ENCODE results near the gene PACS2.

Gene PACS2

DNA sequence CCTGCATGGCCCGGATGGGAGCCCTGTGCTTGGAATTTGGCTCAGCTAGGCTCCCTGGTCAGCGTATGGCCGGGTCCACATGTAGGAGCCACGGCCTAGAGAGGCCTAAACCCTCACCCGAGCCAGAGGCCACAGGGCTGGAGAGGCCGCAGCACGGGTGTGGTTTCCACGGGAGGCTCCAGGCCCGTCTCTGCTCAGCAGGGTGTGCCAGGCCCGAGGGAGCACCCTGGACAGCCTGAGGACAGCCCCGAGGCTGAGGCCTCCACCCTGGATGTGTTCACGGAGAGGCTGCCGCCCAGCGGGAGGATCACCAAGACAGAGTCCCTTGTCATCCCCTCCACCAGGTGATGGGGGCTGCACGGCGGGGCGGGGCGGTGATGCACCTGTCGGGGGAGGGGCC is 66.2 kb downstream of the PACS2 start:
- Histone ChIP-seq H3K9me3 (no peaks in the 10 kb centered on the region), H3K4me1 (no peaks in the 10 kb centered on the region), H3K4me3 (ENCODE audit: low read depth, low read length) (no peak overlapping the region), H3K27me3 (no peaks in the 10 kb centered on the region), H3K36me3 (no peaks in the 10 kb centered on the region)
- TF ChIP-seq, protein P1, sequence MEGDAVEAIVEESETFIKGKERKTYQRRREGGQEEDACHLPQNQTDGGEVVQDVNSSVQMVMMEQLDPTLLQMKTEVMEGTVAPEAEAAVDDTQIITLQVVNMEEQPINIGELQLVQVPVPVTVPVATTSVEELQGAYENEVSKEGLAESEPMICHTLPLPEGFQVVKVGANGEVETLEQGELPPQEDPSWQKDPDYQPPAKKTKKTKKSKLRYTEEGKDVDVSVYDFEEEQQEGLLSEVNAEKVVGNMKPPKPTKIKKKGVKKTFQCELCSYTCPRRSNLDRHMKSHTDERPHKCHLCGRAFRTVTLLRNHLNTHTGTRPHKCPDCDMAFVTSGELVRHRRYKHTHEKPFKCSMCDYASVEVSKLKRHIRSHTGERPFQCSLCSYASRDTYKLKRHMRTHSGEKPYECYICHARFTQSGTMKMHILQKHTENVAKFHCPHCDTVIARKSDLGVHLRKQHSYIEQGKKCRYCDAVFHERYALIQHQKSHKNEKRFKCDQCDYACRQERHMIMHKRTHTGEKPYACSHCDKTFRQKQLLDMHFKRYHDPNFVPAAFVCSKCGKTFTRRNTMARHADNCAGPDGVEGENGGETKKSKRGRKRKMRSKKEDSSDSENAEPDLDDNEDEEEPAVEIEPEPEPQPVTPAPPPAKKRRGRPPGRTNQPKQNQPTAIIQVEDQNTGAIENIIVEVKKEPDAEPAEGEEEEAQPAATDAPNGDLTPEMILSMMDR (IDR thresholded peaks at IDR 0.05; ENCODE audit: low read depth, low read length), result no peak
- no peak for DNase-seq

DNA sequence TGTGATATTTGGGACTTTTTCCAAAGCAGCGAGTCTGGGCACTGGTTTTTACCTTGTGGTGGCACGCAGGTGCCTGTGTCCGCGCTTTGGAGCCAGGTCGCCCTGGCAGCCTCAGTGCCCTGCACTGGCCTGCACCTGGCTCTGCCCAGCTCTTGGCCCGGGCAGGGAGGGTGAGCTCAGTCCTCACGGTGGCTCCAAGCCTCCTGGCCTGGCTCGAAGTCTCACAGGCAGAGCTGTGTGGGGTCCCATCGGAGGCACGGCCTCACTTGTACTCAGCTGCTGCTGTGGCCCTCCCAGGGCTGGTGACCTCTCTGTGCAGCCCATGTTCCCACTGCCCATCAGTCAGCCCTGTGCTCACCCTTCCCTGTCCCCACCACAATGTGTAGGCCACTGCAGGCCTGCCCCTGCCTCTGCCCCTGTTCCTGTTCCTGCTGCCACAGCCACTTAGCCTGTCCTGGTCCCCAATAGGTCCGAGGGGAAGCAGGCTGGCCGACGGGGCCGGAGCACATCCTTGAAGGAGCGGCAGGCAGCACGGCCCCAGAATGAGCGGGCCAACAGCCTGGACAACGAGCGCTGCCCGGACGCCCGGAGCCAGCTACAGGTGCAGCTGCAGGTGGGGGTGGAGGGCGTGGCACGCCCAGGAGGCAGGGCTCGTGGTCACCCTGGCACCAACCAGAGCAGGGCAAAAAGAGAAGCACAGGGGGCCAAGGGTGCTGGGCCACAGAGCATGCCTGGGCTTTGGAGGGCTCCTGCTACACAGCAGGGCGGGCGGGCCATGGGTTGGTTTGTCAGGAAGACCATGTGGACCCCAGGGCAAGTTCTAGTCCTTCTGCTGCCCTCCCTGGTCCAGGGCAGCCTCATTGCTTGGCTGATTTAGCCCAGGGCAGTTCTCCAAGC is 67.1 kb downstream of the PACS2 start:
- Histone ChIP-seq H3K36me3 (no peaks in the 10 kb centered on the region), H3K4me3 (ENCODE audit: low read depth, low read length) (no peak overlapping the region)

DNA sequence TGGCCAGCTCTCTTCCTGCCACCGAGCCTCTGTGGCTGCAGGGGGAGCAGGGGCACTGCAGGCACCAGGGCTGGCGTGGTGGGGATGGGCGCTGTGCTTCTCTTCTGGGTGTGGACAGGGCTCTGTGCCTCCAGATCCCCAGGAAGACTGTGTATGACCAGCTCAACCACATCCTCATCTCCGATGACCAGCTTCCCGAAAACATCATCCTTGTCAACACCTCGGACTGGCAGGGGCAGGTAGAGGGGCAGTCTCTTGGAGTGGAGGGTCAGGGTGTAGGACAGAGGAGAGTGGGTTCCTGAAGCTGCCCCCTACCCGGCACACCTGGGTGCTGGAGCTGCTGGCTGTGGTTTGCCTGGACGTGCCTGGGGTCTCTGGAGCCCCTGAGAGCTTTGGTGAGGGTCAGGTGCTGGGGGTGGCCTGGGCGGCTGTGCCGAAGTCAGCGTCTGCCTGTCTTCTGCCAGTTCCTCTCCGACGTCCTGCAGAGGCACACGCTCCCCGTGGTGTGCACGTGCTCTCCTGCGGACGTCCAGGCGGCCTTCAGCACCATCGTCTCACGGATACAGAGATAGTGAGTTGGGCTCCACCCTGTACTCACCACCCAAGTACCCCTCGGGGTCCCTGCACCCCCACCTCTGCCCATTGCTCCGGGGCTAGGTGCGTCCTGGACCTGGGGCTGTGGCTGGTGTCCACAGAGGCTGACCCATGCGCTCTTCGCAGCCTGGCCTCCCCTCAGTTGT is 68.0 kb downstream of the PACS2 start:
- H3K27me3 ChIP-seq, result no peaks in the 10 kb centered on the region
- H3K9me3 ChIP-seq, result no peaks in the 10 kb centered on the region
- H3K36me3 ChIP-seq, result no peaks in the 10 kb centered on the region
- no peaks in the 10 kb centered on the region for H3K4me1 ChIP-seq
- no peak overlapping the region for H3K4me3 ChIP-seq (ENCODE audit: low read depth, low read length)
- peak; percentile 7 for DNase-seq
- TF ChIP-seq, protein P1 (IDR thresholded peaks at IDR 0.05; ENCODE audit: low read depth, low read length), result no peak

More for the DNA sequence above, 67.1 kb downstream of the PACS2 start:
- H3K4me1 ChIP-seq, result no peaks in the 10 kb centered on the region
- no peaks in the 10 kb centered on the region for H3K27me3 ChIP-seq
- H3K9me3 ChIP-seq, result no peaks in the 10 kb centered on the region
- DNase-seq, result no peak
- TF ChIP-seq, protein P1 (IDR thresholded peaks at IDR 0.05; ENCODE audit: low read depth, low read length), result no peak

DNA sequence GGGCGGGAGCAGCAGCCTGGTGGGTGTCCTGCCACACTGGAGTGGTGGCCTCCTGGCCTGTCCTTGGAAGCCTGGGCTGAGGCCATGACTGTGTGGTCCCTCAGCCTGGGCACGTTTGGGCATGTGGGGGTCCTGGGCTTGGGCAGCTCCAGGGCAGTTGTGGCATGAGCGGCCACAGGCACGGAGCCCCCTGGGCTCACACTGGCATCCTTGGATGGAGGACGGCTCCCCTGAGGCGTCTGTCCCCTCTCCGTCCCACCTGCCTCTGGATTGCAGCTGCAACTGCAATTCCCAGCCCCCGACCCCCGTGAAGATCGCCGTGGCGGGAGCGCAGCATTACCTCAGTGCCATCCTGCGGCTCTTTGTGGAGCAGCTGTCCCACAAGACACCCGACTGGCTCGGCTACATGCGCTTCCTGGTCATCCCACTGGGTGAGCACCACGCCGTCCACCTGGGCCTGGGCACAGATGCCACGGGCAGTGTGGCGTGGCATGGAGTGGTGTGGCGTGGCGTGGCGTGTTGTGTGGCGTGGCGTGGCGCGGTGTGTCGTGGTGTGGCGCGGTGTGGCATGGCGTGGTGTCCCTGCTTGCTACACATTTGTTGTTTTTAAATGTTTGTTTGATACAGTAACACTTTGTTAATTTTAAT is 68.7 kb downstream of the PACS2 start:
- no peaks in the 10 kb centered on the region for H3K9me3 ChIP-seq
- no peaks in the 10 kb centered on the region for H3K4me1 ChIP-seq
- no peaks in the 10 kb centered on the region for H3K36me3 ChIP-seq
- no peak overlapping the region for H3K4me3 ChIP-seq (ENCODE audit: low read depth, low read length)
- TF ChIP-seq, protein P1 (IDR thresholded peaks at IDR 0.05; ENCODE audit: low read depth, low read length), result no peak
- no peaks in the 10 kb centered on the region for H3K27me3 ChIP-seq
- peak; percentile 8 for DNase-seq

DNA sequence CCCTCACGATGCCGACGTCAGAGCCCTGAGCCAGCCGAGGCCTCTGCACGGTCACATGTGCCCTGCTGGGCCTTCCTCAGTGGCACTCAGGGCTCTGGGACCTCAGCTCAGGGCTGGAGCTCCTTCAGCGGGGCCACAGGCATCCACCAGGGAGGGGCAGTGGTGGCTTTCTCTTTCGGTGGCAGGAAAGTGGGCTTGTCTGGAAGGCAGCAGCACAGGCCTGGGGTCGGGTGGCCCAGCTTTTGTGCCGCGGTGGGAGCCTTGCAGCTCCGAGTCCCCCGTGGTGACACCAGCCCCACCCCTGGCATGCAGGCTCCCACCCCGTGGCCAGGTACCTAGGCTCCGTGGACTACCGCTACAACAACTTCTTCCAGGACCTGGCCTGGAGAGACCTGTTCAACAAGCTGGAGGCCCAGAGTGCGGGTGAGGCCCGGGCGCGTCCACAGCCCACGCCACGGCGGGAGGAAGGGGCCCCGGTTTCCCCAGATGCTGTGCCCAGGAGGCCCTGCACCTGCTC is 69.6 kb downstream of the PACS2 start:
- no peak overlapping the region for H3K4me3 ChIP-seq (ENCODE audit: low read depth, low read length)
- peak; percentile 6 for DNase-seq
- H3K9me3 ChIP-seq, result no peaks in the 10 kb centered on the region
- H3K4me1 ChIP-seq, result no peaks in the 10 kb centered on the region
- TF ChIP-seq, protein P1 (IDR thresholded peaks at IDR 0.05; ENCODE audit: low read depth, low read length), result no peak
- H3K27me3 ChIP-seq, result no peaks in the 10 kb centered on the region
- H3K36me3 ChIP-seq, result no peaks in the 10 kb centered on the region
